ENCODE data around the gene CAMTA1. TPM values are rescaled to one million over a fixed set of nuclear protein-coding genes. Genes with fewer than 3 reads are reported as not detected.

Gene CAMTA1
- total RNA-seq, 1 donor from 2014 or later, result 63.8 TPM

DNA sequence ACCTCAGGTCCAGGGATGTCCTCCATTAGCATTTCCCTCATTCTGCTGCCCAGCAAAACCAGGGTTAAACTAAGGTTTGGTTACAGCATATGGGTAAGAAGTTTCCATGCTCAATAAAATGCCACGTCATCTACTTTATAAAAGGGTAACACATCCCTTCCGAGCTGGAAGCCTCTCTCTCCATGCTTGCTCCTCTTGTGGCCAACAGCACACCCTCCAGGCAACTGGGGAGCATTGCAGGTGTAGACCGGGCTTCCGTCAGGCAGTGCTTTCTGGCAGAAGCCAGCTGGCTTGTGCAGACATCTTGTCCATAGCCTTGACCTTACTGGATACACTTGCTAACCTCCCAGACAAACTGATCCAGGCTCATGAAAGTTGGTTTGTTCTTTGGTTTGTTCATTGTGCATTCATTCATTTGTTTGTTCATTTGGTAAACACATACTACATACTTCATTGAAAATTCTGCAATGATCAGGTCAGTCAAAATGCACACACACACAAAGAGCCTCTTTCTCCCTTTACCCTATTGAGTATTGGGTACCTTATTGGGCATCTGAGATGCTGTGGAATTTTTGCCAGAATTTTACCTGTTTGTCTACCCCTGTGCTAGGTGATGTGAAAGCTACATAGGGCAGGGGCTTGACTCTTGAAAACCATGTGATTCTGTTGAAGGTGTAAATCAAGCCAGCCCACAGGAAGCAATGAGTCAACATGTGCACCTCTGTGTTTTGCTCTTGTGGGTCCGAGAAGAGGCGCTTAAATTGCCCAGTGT, 422.8 kb downstream of the CAMTA1 start:
- no peak for DNase-seq (ENCODE audit: low spot score)
- H3K4me1 Mint-ChIP-seq (ENCODE audit: low read depth), result no peaks in the 10 kb centered on the region
- peak; percentile 79 for TF ChIP-seq CTCF (IDR thresholded peaks at IDR 0.05)
- H3K9me3 Mint-ChIP-seq (ENCODE audit: low read depth), result peaks cover 4% of the 10 kb centered on the region
- no peak overlapping the region for H3K27ac Mint-ChIP-seq (ENCODE audit: unreplicated experiment)
- H3K4me3 Mint-ChIP-seq (ENCODE audit: unreplicated experiment), result no peak overlapping the region
- no peaks in the 10 kb centered on the region for H3K27me3 Mint-ChIP-seq (ENCODE audit: low read depth)
- no peaks in the 10 kb centered on the region for H3K36me3 Mint-ChIP-seq (ENCODE audit: low read depth)

- Mint-ChIP-seq H3K9me3 (ENCODE audit: low read depth) (no peaks in the 10 kb centered on the region), H3K36me3 (ENCODE audit: low read depth) (no peaks in the 10 kb centered on the region), H3K27ac (ENCODE audit: unreplicated experiment) (no peak overlapping the region), H3K4me1 (ENCODE audit: low read depth) (no peaks in the 10 kb centered on the region), H3K4me3 (ENCODE audit: unreplicated experiment) (no peak overlapping the region), H3K27me3 (ENCODE audit: low read depth) (no peaks in the 10 kb centered on the region)
- TF ChIP-seq CTCF (IDR thresholded peaks at IDR 0.05), result no peak
- DNase-seq (ENCODE audit: low spot score), result no peak
These were observed 423.5 kb downstream of the CAMTA1 start for GRCh38 chr1:7208647-7209180.

DNA sequence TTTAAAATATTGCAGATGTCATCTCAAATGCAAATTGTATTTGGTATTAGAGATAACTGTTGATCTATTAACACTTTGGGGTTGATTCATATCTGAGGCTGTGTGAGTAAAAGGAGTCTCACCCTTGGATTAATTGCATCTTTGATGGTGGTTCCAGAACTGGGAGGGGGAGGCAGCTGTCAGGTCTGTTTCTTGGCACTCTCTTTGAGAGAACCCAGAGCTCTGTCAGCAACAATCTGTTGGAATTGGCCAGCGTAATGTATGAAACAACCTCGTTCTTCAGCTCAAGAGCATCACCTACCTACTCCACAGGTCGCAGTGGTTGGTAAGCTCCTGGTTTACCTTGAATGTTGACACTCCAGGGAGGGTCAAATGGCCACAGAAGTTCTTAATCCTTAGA, 424.1 kb downstream of the CAMTA1 start:
- Mint-ChIP-seq H3K4me1 (ENCODE audit: low read depth) (no peaks in the 10 kb centered on the region), H3K4me3 (ENCODE audit: unreplicated experiment) (no peak overlapping the region), H3K36me3 (ENCODE audit: low read depth) (no peaks in the 10 kb centered on the region), H3K27me3 (ENCODE audit: low read depth) (no peaks in the 10 kb centered on the region), H3K9me3 (ENCODE audit: low read depth) (no peaks in the 10 kb centered on the region), H3K27ac (ENCODE audit: unreplicated experiment) (no peak overlapping the region)
- no peak for TF ChIP-seq CTCF (IDR thresholded peaks at IDR 0.05)
- DNase-seq (ENCODE audit: low spot score), result no peak

DNA sequence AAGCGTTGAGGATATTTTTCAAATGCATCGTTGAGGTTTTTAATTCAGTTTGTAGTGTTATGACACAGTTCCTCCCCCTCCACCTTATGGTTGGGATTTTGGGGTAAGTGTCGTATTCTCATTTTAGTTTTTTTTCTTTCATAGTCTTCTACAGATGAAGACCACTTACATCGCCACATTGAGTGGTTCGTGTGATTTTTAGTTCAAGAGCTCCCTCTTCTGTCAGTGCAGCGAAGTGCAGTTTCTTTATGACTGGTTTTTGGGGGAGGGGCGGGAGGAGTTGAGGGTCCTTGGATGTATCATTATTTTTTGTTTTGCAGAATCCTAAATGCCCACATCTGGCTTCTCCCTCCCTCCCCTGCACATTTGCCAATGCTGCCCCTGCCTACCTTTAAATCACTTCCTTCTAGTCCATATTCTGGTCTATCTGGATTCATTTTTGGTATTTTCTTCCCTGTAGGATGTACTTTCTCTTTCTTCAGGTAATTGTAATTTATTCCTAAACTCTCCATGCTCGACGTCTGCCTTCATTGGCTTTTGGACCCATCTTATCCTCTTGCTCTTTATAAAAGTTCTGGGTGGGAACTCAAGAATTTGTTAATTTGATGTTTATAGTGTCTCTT, 433.1 kb downstream of the CAMTA1 start:
- TF ChIP-seq CTCF (IDR thresholded peaks at IDR 0.05), result peak; percentile 91
- DNase-seq (ENCODE audit: low spot score), result no peak
- Mint-ChIP-seq H3K4me3 (ENCODE audit: unreplicated experiment) (no peak overlapping the region), H3K27me3 (ENCODE audit: low read depth) (no peaks in the 10 kb centered on the region), H3K4me1 (ENCODE audit: low read depth) (peaks cover 3% of the 10 kb centered on the region), H3K36me3 (ENCODE audit: low read depth) (no peaks in the 10 kb centered on the region), H3K27ac (ENCODE audit: unreplicated experiment) (no peak overlapping the region), H3K9me3 (ENCODE audit: low read depth) (no peaks in the 10 kb centered on the region)

GRCh38 chr1:7219031-7219430, 433.8 kb downstream of the CAMTA1 start:
- no peak overlapping the region for H3K27ac Mint-ChIP-seq (ENCODE audit: unreplicated experiment)
- H3K4me3 Mint-ChIP-seq (ENCODE audit: unreplicated experiment), result no peak overlapping the region
- no peak for TF ChIP-seq CTCF (IDR thresholded peaks at IDR 0.05)
- H3K9me3 Mint-ChIP-seq (ENCODE audit: low read depth), result no peaks in the 10 kb centered on the region
- no peaks in the 10 kb centered on the region for H3K36me3 Mint-ChIP-seq (ENCODE audit: low read depth)
- peaks cover 7% of the 10 kb centered on the region for H3K4me1 Mint-ChIP-seq (ENCODE audit: low read depth)
- no peaks in the 10 kb centered on the region for H3K27me3 Mint-ChIP-seq (ENCODE audit: low read depth)
- DNase-seq (ENCODE audit: low spot score), result no peak
